Muscle layer of duodenum (tissue), 2 donors: Measurements from ENCODE around the gene GPATCH4.

Experiments
- H3K27ac ChIP-seq: one replicate; pipeline ENCODE4 v1.7.0; 2013; ENCODE audit warnings: mild to moderate bottlenecking, low read length
- H3K27me3 ChIP-seq: one replicate; pipeline ENCODE4 v1.7.0; 2013; ENCODE audit warnings: low read depth, mild to moderate bottlenecking, control low read depth, low read length
- H3K36me3 ChIP-seq, 2 donors: one replicate each; pipeline ENCODE4 v1.7.0; 2013; ENCODE audit warnings: low read length in 2 of 2, control low read depth in 1 of 2, mild to moderate bottlenecking in 1 of 2; ENCODE audit not compliant: insufficient read depth in 2 of 2, control insufficient read depth in 1 of 2
- H3K4me1 ChIP-seq, 2 donors: one replicate each; pipeline ENCODE4 v1.7.0; 2013; ENCODE audit warnings: low read length in 2 of 2, mild to moderate bottlenecking in 2 of 2, control low read depth in 1 of 2, moderate library complexity in 1 of 2; ENCODE audit not compliant: insufficient read depth in 2 of 2, control insufficient read depth in 1 of 2
- H3K4me3 ChIP-seq, 2 donors: one replicate each; pipeline ENCODE4 v1.7.0; 2013; ENCODE audit warnings: low read length in 2 of 2, low read depth in 1 of 2, mild to moderate bottlenecking in 1 of 2
- H3K9me3 ChIP-seq, 2 donors: one replicate each; pipeline ENCODE4 v1.7.0; 2013; ENCODE audit warnings: low read length in 2 of 2, control low read depth in 1 of 2, mild to moderate bottlenecking in 1 of 2; ENCODE audit not compliant: control insufficient read depth in 1 of 2
- donor health status: healthy.

GPATCH4 gene

GRCh38 chr1:156586323-156586722 is 15.0 kb downstream of the GPATCH4 start:
- peaks cover 0 to 5% of the 10 kb centered on the region in 2 donors for H3K4me1 ChIP-seq
- H3K4me3 ChIP-seq, result no peak overlapping the region
- H3K27ac ChIP-seq, result no peak overlapping the region
- H3K9me3 ChIP-seq, result no peaks in the 10 kb centered on the region
- H3K27me3 ChIP-seq, result no peaks in the 10 kb centered on the region
- H3K36me3 ChIP-seq, result no peaks in the 10 kb centered on the region

GRCh38 chr1:156584813-156585212 is 16.5 kb downstream of the GPATCH4 start:
- no peaks in the 10 kb centered on the region for H3K4me1 ChIP-seq
- H3K27ac ChIP-seq, result no peak overlapping the region
- no peaks in the 10 kb centered on the region for H3K36me3 ChIP-seq
- H3K27me3 ChIP-seq, result no peaks in the 10 kb centered on the region
- no peaks in the 10 kb centered on the region for H3K9me3 ChIP-seq
- H3K4me3 ChIP-seq, result no peak overlapping the region

- H3K9me3 ChIP-seq, result no peaks in the 10 kb centered on the region
- H3K36me3 ChIP-seq, result no peaks in the 10 kb centered on the region
- H3K4me3 ChIP-seq, result no peak overlapping the region
- H3K27ac ChIP-seq, result no peak overlapping the region
- no peaks in the 10 kb centered on the region for H3K4me1 ChIP-seq
- no peaks in the 10 kb centered on the region for H3K27me3 ChIP-seq
Measured at GRCh38 chr1:156583821-156584622, 17.3 kb downstream of the GPATCH4 start.

GRCh38 chr1:156582388-156583017 is 18.8 kb downstream of the GPATCH4 start:
- H3K9me3 ChIP-seq, result no peaks in the 10 kb centered on the region
- no peak overlapping the region for H3K27ac ChIP-seq
- H3K4me1 ChIP-seq, result no peaks in the 10 kb centered on the region
- H3K4me3 ChIP-seq, result no peak overlapping the region
- H3K36me3 ChIP-seq, result no peaks in the 10 kb centered on the region
- H3K27me3 ChIP-seq, result no peaks in the 10 kb centered on the region

GRCh38 chr1:156581661-156582387 is 19.5 kb downstream of the GPATCH4 start:
- no peaks in the 10 kb centered on the region for H3K27me3 ChIP-seq
- no peaks in the 10 kb centered on the region for H3K9me3 ChIP-seq
- H3K4me3 ChIP-seq, result no peak overlapping the region
- H3K36me3 ChIP-seq, result no peaks in the 10 kb centered on the region
- no peaks in the 10 kb centered on the region for H3K4me1 ChIP-seq
- no peak overlapping the region for H3K27ac ChIP-seq

GRCh38 chr1:156579472-156579871 is 21.8 kb downstream of the GPATCH4 start, which contains the start of gene TTC24:
TSS of gene TTC24 (plus strand) at chr1:156579723. CDS start at chr1:156581365, 1,642 bp downstream.
- Histone ChIP-seq H3K36me3 (no peaks in the 10 kb centered on the region), H3K27ac (no peak within 1 kb of the TSS), H3K4me1 (no peaks in the 10 kb centered on the region), H3K27me3 (no peaks in the 10 kb centered on the region), H3K4me3 (no peak within 1 kb of the TSS), H3K9me3 (no peaks in the 10 kb centered on the region)

- Histone ChIP-seq H3K4me3 (no peak overlapping the region), H3K9me3 (no peaks in the 10 kb centered on the region), H3K36me3 (no peaks in the 10 kb centered on the region), H3K4me1 (no peaks in the 10 kb centered on the region), H3K27ac (no peak overlapping the region), H3K27me3 (no peaks in the 10 kb centered on the region)
Measured at GRCh38 chr1:156578055-156578454, 23.2 kb downstream of the GPATCH4 start.

GRCh38 chr1:156577550-156577949 is 23.7 kb downstream of the GPATCH4 start:
- no peaks in the 10 kb centered on the region for H3K4me1 ChIP-seq
- no peaks in the 10 kb centered on the region for H3K27me3 ChIP-seq
- no peaks in the 10 kb centered on the region for H3K9me3 ChIP-seq
- no peak overlapping the region for H3K27ac ChIP-seq
- H3K4me3 ChIP-seq, result no peak overlapping the region
- H3K36me3 ChIP-seq, result no peaks in the 10 kb centered on the region

GRCh38 chr1:156574039-156574633 is 27.1 kb downstream of the GPATCH4 start:
- H3K27ac ChIP-seq, result no peak overlapping the region
- no peaks in the 10 kb centered on the region for H3K27me3 ChIP-seq
- no peaks in the 10 kb centered on the region for H3K9me3 ChIP-seq
- H3K4me1 ChIP-seq, result peaks cover 11 to 12% of the 10 kb centered on the region in 2 donors
- H3K36me3 ChIP-seq, result no peaks in the 10 kb centered on the region
- no peak overlapping the region for H3K4me3 ChIP-seq

- Histone ChIP-seq H3K4me1 (peaks cover 11 to 12% of the 10 kb centered on the region in 2 donors), H3K36me3 (no peaks in the 10 kb centered on the region), H3K4me3 (peak overlapping the region in 1 of 2 donors; percentile 67), H3K9me3 (no peaks in the 10 kb centered on the region), H3K27me3 (no peaks in the 10 kb centered on the region), H3K27ac (no peak overlapping the region)
Measured at GRCh38 chr1:156572663-156573018, 28.6 kb downstream of the GPATCH4 start.
